HG02610 (cell line): ENCODE data around the gene PKP2.
"Not testable (repeated sequence)": the region's sequence is repeated elsewhere in the genome, so short reads cannot be mapped to it uniquely, and the experiment has no call there.

Source experiments
- ATAC-seq: cut with Tn5 transposase; IDR thresholded peaks from one replicate; pipeline ENCODE4 v1.9.1; 2021; ENCODE audit warnings: mild to moderate bottlenecking, moderate library complexity; ENCODE audit not compliant: unreplicated experiment

PKP2 gene

GRCh38 chr12:32897281-32897610, 669 bp upstream of the PKP2 start:
- no peak for ATAC-seq

- no peak for ATAC-seq
These were observed 717 bp downstream of the PKP2 start for GRCh38 chr12:32895688-32896431.

- ATAC-seq = no peak
These were observed 2.0 kb downstream of the PKP2 start for GRCh38 chr12:32894566-32894965.

GRCh38 chr12:32893458-32893857, 3.1 kb downstream of the PKP2 start:
- no peak for ATAC-seq

GRCh38 chr12:32893043-32893442, 3.5 kb downstream of the PKP2 start:
- ATAC-seq = no peak

- ATAC-seq = not testable (repeated sequence)
These were observed 4.2 kb downstream of the PKP2 start for GRCh38 chr12:32892369-32892768.

GRCh38 chr12:32891956-32892355, 4.6 kb downstream of the PKP2 start:
- ATAC-seq = no peak

GRCh38 chr12:32891526-32891925, 5.1 kb downstream of the PKP2 start:
- no peak for ATAC-seq

- no peak for ATAC-seq
These were observed 7.4 kb downstream of the PKP2 start for GRCh38 chr12:32889011-32889760.

- no peak for ATAC-seq
These were observed 9.5 kb downstream of the PKP2 start for GRCh38 chr12:32887058-32887457.

GRCh38 chr12:32885831-32886230, 10.7 kb downstream of the PKP2 start:
- no peak for ATAC-seq

GRCh38 chr12:32884962-32885361, 11.6 kb downstream of the PKP2 start:
- ATAC-seq = no peak

- ATAC-seq = no peak
These were observed 14.9 kb downstream of the PKP2 start for GRCh38 chr12:32881702-32882101.

- ATAC-seq = no peak
These were observed 15.5 kb downstream of the PKP2 start for GRCh38 chr12:32881107-32881506.

- ATAC-seq = not testable (repeated sequence)
These were observed 17.5 kb downstream of the PKP2 start for GRCh38 chr12:32879066-32879465.

GRCh38 chr12:32877601-32878459, 18.7 kb downstream of the PKP2 start:
- no peak for ATAC-seq

- no peak for ATAC-seq
These were observed 20.6 kb downstream of the PKP2 start for GRCh38 chr12:32876004-32876403.

GRCh38 chr12:32874975-32875374, 21.6 kb downstream of the PKP2 start:
- no peak for ATAC-seq

GRCh38 chr12:32874078-32874477, 22.5 kb downstream of the PKP2 start:
- no peak for ATAC-seq

GRCh38 chr12:32872416-32872815, 24.2 kb downstream of the PKP2 start:
- not testable (repeated sequence) for ATAC-seq

- no peak for ATAC-seq
These were observed 25.9 kb downstream of the PKP2 start for GRCh38 chr12:32870716-32871115.

- ATAC-seq = no peak
These were observed 27.7 kb downstream of the PKP2 start for GRCh38 chr12:32868885-32869284.
